GM19467 (cell line): ENCODE measurements around the gene RAP1GAP2.
"Not testable (repeated sequence)": the region's sequence is repeated elsewhere in the genome, so short reads cannot be mapped to it uniquely, and the experiment has no call there.

Experiments used
- ATAC-seq: cut with Tn5 transposase; IDR thresholded peaks from one replicate; pipeline ENCODE4 v1.9.1; 2021; ENCODE audit warnings: mild to moderate bottlenecking, moderate library complexity; ENCODE audit not compliant: unreplicated experiment

Gene RAP1GAP2

DNA sequence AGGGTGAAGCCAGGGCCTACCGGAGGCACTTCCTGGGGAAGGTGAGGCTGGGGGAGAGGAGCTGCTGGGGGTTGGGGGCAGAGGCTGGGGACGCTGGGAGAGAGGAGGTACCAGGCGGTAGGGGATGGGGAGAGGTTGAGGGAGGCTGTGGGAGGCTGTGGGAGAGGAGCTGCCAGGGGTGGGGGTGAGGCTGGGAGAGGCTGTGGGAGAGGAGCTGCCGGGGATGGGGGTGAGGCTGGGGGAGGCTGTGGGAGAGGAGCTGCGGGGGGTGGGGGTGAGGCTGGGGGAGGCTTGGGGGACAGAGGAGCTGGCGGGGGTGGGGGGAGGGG is 167.8 kb downstream of the RAP1GAP2 start:
- no peak for ATAC-seq

DNA sequence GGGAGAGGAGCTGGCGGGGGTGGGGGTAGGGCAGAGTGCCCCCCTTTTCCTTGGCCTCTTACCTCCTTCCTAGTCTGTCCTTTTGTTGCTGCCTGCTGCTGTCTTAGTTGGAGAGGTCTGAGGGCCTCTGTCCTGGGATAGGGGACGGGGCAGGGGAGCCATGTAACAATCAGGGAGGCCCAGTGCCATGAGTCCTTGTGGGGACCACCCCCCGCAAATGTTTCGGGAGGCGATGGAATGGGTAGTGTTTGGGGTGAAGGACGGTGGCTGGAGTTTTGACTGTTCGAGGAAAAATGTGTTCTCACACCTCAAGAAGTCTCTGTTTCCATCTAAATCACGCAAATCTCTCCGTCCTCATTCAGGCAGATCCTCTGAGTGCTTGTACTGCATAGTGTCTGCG is 168.1 kb downstream of the RAP1GAP2 start:
- no peak for ATAC-seq

DNA sequence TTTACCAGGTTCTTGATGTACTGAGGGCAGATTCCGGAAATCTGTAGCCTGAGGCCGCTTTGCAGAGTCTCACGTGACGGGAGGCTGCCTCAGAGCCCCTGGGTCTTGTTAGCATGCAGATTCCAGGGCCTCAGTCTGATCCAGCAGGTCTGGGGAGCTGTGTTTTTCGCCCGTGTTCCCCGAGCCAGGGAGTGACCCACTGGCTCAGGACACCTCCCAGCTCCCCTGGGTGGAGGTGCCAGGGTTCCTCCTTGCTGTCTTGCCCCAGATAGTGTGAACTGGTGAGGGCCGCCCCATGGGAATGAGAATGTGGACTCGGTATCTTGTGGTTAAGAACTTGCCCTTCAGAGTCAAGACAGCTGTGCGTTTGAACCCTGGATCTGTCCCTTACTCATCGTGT is 168.6 kb downstream of the RAP1GAP2 start:
- ATAC-seq, result no peak

DNA sequence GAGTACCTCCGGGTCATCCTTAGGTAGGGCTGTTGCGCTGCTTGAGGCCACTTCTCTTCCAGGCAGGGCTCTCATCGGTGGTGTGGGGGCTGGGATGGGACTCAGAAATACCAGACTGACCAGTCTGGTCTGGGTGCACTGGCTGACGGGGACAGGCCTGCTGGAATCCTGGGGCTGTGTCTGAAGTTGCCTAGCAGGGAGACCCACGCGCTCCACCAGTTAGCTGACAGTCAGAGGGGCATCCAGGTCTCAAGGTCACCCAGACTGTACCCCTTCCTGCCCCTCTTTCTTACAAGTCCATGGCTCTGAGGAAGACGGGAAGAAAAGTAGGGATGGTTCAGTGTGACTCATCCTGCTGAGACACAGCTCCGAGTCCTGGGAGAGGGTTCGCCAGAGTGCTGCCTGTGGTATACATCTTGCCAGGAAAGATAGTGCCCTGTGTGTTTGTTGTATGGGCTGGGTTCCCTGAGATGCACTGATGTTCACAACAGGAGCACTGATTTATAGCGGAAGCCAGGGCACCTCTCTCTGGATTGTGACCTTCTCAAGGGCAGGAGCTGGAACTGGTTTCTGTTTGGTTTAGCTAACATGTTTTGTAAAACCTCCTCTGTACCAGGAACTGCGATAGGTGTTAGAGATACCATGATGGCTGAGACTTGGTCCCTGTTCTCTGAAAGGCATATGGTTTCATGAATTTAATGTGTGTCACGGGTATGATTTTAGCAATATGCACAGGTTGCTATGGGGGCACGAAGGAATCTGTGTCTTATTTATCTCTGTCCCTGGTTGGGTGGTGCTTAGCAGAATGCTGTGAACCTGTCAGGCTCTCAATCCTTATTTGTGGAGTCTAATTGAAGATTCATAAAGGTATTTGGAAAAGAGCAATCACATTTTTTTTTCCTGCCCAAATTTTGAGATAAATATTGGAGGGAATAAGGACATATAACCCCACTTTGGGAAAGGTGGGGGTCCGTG is 169.7 kb downstream of the RAP1GAP2 start:
- no peak for ATAC-seq

DNA sequence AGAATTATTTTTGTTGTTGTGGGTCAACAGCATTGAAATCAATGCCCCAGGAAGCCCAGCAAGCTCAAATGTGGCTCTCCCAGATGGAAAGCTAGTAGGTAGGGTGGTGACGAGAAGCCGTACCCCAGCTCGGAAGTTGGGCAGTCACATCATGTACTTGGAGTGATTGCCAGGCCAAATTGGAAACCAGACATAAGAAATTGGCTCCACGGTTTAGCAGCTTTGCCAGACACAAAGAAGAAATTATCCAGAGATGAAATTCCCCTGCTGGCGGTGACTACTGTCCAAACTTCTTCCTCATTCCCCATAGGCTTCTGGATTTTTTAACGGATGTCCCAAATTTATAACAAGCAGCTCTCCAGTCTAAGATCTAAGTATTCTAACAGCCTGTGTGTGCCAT is 171.3 kb downstream of the RAP1GAP2 start:
- no peak for ATAC-seq

DNA sequence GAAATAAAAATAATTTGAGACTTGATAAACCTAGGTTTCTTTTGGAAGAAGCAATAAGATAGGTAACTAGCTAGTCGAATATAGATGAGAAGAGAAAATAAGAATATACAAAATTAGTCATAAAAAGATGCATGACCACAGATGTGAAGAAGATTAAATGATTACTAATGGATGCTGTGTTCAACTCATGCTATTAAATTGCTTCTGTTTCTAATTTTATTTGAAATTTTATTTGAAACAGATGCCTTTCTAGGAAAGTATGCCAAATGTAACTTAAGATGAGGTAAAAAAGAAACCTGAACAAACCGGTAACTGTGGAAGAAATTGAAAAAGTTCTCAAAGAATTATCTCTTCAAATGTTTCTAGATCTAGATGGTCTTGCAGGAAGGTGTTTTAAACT is 175.6 kb downstream of the RAP1GAP2 start:
- ATAC-seq, result no peak

DNA sequence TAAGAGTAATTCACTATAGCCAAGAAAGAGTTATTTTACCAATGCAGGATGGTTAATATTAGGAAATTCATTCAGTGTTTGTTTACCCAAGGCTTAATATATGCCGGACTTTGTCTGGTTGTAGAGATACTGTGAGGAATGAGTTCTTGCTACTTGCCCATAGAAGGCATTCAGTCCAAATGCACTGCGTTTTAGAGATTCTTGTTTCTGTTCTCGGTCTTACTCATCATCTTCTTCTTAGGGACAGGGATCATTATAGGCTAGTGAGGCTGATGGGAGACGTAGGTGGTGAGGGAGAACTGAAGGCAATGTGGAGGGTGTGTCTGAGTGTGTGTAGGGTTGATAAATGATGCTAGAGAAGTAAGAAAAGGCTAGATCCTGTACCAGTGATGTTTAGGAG is 176.5 kb downstream of the RAP1GAP2 start:
- no peak for ATAC-seq

DNA sequence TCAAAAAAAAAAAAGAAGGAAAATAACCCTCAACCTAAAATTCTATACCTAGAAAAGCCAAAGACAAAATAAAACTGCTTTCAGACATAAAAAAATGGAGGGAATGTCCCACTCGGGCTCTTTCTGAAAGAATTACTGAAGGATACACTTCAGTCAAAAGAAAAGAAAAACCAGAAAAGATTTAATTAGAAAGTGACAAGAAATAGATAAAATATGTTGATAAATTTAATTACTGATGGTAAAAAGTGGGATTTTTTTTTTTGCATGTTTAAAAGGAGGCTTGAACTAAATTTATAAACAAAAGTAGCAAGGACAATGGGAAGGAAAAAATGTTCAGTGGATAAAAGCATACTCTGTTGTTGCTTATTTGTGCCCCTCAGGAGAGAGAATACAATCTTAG is 178.1 kb downstream of the RAP1GAP2 start:
- ATAC-seq, result no peak

DNA sequence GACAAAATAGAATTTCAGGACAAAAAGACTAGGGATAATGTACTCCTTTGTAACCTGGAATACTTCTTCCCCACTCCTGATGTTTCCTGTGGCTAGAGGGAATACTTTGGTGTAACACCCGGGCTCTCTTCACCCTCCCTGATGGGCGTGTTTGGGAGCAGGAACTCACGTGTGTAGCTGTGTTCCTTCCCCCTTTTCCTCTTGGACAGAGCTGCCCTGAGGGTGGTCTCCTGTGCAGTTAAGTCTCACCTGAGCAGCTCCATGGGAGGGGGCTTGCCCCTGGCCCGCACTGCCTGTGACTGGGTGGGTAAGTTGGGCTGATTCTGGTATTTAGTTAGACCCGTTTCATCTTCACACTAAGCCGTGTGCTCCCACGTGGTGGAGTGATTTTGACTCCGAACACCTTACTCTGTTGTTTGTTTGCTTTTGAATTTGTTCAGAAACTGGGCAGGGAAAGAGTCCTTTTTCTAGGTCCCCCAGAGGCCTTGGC is 179.3 kb downstream of the RAP1GAP2 start:
- no peak for ATAC-seq

DNA sequence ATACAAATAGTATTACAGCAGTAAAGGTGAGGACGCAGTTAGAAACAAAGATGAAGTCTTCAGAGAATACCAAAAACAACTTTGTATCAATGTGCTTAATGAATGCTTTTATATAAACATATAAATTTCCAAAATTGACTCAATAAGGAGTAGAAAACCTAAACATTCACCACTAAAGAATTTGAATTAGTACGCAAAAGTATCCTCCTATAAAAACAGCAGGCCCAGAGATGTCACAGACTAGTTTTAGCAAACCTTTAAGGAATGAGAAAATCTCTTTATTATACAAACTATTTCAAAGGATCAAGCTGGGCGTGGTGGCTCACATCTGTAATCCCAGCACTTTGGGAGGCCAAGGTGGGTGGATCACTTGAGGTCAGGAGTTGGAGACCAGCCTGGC is 180.9 kb downstream of the RAP1GAP2 start:
- no peak for ATAC-seq

DNA sequence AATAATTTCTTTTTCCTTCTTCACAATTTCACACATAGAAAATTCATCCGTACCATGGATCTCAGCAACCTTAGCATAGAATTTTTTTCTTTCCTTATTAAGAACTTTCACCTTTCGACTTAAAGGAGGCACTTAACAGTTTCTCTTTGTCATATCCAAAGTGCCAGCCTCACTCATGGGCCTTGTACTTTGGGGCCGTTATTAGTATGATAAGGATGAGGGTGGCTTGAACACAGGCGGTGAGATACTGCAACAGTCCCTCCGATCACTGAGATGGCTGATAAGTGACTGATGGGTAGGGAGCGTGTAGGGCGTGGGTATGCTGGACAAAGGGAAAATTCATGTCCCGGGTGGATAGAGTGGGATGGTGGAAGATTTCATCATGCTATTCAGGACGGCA is 181.9 kb downstream of the RAP1GAP2 start:
- no peak for ATAC-seq

DNA sequence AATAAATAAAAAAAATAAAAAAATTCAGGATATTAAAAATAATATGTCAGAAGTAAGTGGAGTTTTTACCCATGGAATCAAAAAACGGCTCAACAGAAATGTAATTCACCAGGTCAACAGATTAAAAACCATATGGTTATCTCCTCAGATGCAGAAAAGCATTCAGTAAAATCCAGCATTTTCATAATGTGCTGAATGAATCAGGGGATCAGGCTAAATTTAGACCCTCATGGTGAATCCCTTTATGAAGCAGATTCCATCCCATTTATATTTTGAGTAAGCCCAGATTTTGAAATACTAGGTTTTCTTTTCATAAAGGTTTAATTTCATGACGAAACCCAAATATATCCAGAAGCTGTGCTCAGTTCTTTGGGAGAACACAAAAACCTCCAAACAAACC is 182.8 kb downstream of the RAP1GAP2 start:
- no peak for ATAC-seq

DNA sequence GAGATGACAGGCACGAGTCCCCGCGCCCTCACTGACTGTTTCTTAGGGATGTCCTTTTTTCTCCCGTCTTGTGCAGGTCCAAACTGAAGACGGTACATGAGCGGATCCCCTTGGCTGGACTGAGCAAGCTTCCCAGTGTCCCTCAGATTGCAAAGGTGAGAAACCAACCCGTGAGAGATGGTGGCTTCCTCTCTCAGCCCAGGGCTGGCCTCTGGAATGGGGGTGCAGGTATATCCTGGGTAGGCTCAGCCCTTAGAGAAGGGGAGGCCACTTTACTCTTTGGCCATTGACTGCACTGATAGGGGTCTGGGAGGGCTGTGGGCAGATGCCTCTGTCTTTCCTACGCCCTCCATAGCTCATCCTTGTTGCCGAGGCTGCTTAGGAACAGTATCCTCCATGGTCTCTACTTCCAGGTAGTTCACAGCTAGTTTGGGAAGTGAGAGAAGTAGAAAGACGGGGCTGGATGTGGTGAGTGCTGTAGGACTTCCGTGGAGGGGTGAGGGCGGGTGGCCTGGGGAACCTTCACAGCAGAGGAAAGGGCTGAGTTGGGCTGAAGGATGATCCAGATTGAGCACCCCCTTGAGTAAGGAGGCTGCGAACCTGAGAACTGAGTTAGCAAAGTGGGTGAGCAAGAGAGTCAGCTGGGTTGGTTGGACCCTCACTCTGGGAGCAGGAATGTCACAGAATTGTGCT is 184.1 kb downstream of the RAP1GAP2 start:
- ATAC-seq, result no peak

DNA sequence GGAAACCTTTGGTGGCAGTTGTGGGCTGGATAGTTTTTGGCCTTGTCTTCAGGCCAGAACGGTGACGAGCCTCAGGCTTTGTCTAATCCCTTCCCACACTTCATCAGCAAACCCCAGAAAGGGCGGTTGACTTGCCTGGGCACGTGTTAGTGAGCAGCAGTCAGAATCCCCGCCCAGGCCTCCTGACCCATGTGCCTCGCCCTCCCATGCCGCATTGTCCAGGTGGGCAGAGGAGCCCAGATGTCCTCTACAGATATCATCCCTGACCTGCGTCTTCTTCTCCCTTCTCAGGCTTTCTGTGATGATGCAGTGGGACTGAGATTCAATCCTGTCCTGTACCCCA is 184.6 kb downstream of the RAP1GAP2 start:
- ATAC-seq, result no peak

DNA sequence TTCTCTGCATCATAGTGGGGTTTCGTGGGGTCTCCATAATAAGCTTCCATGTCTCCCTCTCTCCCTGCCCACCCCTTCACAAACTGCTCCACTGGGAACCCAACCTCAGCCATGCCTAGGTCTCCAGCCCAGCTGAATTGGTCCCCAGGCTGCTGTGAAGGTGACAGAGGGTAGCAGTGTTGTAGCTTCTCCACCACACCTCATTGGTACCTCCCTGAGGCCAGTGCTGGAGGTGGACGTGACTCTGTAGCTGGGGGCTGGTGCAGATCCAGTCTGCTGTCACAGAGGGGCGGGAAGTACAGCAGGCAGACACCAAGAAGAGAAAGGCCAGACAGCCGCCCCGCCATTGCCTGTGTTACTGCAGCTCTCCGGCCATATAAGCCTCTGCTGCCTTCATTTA is 185.1 kb downstream of the RAP1GAP2 start:
- ATAC-seq, result no peak

DNA sequence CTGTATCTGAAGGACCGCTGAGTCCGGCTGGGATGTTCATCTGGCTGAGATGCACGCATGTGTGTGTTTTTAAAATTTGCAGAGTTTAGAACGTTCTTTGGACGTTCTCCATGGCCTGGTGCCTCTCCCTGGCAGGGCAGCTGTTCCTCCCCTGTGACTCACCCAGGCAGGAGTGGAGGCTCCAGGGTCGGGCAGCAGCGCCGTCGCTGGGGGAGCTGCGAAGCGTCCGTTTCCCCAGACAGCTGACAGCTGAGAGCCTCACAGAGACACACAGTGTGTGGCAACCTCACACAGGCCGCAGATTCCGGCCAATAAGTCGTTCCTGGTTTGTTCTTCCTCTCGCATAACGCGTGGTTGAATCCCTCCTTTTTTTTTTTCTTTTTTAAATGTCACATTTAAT is 186.6 kb downstream of the RAP1GAP2 start:
- no peak for ATAC-seq

DNA sequence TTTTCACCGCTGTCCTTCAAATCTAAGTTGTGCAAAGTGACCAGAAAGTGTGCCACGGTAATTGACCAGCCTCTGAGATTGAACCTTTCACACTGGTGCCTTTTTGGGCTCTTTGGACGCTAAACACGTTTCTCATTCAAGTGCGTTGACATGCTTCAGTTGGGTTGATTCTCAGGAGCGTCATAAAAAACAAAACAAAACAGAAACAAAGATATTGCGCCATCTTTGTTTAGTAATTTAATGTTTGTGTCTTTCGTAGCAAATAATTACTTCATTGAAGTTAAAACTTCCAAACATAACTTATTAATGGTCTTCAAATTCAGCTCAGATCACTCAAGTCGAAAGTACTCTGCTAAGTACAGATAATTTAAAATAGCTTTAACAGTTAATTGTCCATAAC is 187.0 kb downstream of the RAP1GAP2 start:
- no peak for ATAC-seq

DNA sequence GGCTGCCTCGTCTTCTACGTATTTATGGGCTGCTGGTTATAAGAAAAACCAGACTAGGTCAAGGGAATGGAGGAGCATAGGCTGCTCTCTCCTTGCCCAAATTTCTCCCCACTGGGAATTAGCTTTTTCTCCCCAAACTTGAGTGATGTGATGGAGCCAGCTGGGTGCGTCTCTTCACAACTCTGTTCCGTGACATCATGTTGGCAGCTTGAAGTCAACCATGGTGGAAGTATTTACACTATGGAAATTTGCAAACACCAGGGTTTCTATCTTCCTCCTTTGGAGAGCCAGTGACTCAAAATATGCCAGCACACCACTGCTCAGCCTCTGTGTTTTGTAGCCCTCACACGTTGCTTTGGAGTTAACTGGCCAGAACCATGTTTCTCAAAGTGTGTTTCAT is 189.1 kb downstream of the RAP1GAP2 start:
- ATAC-seq, result no peak

DNA sequence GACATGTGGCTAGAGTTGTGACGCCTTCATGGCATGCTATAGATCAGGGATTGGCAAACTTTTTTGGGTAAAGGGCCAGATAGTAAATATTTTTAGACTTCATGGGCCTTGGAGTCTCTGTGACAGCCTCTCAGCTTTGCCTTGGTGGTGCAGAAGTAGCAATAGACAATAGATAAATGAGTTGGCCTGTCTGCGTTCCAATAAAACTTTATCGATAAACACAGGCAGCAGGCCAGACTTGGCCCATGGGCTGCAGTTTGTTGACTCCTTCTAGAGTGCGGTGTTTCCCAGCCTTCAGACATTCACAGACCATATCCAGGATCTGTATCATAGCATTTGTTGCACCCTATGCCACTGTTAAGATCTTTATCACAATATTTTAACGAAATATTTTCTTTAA is 190.7 kb downstream of the RAP1GAP2 start:
- ATAC-seq, result no peak

DNA sequence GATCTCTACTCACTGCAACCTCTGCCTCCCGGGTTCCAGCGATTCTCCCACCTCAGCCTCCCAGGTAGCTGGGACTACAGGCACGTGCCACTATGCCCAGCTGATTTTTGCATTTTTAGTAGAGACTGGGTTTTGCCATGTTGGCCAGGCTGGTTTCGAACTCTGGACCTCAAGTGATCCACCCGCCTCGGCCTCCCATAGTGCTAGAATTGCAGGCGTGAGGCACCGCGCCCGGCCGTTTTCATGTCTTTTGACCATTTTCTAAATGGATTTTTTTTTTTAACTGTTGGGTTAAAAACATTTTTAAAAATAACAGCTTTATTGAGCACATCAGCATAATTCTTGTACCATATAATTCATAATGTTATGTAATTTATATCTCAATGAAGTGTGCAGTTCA is 193.2 kb downstream of the RAP1GAP2 start:
- ATAC-seq, result not testable (repeated sequence)

DNA sequence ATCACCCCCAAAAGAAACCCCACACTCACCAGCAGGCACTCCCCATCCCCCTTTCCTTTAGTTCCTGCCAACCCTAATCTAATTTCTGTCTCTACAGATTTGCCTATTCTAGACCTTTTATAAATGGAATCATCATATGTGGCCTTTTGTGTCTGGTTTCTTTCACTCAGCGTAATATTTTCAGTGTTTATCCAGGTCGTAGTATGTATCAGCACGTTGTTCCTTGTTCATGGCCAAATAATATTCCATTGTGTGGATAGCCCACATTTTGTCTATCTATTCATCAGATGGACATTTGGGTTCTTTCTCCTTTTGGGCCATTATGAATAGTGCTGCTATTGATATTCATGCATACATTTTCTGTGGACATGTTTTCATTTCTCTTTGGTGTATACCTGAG is 193.6 kb downstream of the RAP1GAP2 start:
- ATAC-seq, result no peak

DNA sequence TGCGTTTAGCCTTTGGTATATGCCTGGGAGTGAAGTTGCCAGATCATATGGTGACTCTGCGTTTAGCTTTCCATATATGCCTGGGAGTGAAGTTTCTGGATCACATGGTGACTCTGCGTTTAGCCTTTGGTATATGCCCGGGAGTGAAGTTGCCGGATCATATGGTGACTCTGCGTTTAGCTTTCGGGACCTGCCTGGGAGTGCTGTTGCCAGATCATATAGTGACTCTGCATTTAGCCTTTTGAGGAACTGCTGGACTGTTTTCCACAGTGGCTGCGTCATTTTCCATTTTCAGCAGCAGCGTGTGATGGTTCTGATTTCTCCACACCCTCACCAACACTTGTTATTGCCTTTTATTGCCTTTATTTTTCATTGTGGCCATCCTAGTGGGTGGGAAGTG is 194.2 kb downstream of the RAP1GAP2 start:
- ATAC-seq, result no peak
